Stimulated activated CD8-positive, alpha-beta memory T cell treated with anti-CD3 and anti-CD28 coated beads, Interleukin-7, amount 100 ng/mL, for 1 hour (primary cell): Measurements from ENCODE around the gene PDYN.

Experiments used
- DNase-seq, 2 donors: peaks; one replicate each; pipeline ENCODE4 v3.0.0-alpha.2; 2020; ENCODE audit warnings: low read depth in 2 of 2

The PDYN gene

GRCh38 chr20:1935696-1936366, 58.0 kb downstream of the PDYN start:
- no peak for DNase-seq

- DNase-seq = no peak
These were observed 58.9 kb downstream of the PDYN start for GRCh38 chr20:1934721-1935573.

DNA sequence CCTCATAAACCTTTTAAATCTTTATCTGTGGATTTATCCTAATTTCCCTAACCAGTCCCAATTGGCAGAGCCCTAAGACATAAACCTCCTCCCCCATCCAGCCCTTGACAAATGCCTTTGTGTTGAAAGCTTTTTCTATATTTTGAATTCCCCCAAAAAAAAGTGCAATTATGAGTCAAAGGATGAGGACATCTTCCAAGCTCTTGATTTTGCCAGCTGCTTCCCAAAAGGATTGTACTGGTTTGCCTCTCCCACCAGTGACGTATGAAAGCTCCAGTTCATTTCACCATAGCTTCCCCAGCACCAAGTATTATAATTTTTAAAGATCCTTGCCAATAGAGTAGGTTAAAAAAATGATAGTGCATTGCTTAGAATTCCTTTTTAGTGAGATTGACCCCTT, 59.7 kb downstream of the PDYN start:
- no peak for DNase-seq

DNA sequence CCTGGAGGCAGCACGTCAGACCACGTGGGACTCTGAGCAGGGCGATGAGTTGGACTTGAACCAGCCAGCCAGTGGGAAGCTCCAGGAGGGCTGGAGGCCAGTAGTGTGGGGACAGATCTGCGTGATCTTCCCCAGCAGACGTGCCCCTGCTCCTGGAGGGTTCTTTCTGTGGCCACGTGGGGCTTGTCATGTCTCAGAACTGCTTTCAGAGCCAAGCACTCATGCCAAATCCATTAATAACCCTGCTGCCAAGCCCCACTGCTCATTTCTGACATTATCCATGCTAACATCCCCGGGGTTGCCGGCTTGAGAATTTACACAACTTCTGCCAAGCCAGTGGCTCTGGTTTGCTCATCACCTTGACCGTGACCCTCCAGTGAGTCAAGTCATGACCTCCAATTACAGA, 60.4 kb downstream of the PDYN start:
- no peak for DNase-seq

DNA sequence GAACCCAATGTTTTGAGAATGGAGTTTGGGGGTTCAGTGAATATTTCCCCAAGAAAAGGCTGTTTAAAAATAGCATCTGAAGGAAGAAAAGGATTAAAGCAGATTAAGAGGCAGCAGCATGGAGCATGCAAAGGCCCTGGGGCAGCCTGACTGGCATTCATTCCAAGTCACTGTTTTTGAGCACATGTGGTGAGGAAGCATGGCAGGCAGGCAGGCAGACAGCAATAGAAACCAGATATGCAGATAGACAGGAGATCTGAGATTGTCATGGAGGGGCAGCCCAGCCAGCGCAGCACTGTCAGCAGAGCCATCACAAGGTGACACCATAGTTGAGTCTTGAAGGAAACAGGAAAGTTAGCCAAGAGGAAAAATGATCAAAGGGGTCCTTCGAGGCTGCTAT, 60.9 kb downstream of the PDYN start:
- DNase-seq = no peak

GRCh38 chr20:1931830-1932229, 62.0 kb downstream of the PDYN start:
- DNase-seq = no peak

GRCh38 chr20:1930165-1930564, 63.7 kb downstream of the PDYN start:
- DNase-seq = no peak

GRCh38 chr20:1929460-1929859, 64.4 kb downstream of the PDYN start:
- no peak for DNase-seq

DNA sequence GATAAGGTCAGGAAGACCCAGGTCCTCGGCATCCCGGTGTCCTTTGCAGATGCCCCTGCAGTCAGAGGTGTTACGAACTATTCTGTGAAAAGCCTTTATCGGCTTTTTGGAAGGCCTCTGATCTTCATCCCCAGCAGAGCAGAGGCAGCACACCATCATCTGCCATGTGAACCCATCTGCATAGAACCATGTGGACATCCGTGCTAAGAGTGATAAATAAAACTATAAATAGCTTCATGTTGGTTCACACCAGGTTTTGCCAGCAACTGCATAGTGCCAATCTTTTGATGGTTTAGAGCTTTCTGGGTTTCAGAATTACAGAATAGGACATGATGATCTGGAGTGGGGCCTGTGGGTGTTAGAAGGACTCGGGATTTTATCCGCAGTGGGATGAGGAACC, 65.1 kb downstream of the PDYN start:
- no peak for DNase-seq
